ENCODE results near the gene RFX2. TPM values are rescaled to one million over a fixed set of nuclear protein-coding genes. Genes with fewer than 3 reads are reported as not detected.

The RFX2 gene
- total and polyA plus RNA-seq, 7 donors: 1.2 to 21.2 (median 14.3) TPM

DNA sequence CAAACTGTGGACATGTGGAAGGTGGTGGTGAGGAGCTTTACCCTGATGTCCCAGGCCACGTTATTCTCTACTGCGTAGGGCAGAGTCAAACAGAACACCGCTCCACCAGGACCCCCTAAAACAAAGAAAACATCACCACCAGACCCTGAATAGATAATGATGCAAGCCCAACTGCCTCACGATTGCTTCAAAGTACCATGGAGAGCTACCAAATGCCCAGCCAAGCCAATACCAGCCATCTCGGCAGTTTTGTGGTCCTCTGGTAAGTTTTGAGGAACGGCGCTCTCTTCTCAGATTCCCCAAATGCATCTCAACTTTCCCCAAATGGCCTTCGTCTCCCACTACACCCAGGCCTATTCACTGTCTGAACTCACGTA is 138.0 kb downstream of the RFX2 start:
- TF ChIP-seq POLR2A (IDR thresholded peaks at IDR 0.05) (no peak), CTCF (IDR thresholded peaks at IDR 0.05) (no peak)
- DNase-seq: no peak
- H3K4me3 ChIP-seq: no peak overlapping the region
- no peaks in the 10 kb centered on the region for H3K27me3 ChIP-seq
- no peaks in the 10 kb centered on the region for H3K9me3 ChIP-seq
- no peak overlapping the region for H3K27ac ChIP-seq
- H3K4me1 ChIP-seq: peaks cover 0 to 82% (median 71%) of the 10 kb centered on the region in 4 donors
- 88 to 90% methylated on average over 9 of the region's 9 CpGs for WGBS, 2 donors
- intact Hi-C loops (cut with DNase I): no loop called here
- H3K36me3 ChIP-seq: peaks cover 0 to 18% (median 2%) of the 10 kb centered on the region in 4 donors

DNA sequence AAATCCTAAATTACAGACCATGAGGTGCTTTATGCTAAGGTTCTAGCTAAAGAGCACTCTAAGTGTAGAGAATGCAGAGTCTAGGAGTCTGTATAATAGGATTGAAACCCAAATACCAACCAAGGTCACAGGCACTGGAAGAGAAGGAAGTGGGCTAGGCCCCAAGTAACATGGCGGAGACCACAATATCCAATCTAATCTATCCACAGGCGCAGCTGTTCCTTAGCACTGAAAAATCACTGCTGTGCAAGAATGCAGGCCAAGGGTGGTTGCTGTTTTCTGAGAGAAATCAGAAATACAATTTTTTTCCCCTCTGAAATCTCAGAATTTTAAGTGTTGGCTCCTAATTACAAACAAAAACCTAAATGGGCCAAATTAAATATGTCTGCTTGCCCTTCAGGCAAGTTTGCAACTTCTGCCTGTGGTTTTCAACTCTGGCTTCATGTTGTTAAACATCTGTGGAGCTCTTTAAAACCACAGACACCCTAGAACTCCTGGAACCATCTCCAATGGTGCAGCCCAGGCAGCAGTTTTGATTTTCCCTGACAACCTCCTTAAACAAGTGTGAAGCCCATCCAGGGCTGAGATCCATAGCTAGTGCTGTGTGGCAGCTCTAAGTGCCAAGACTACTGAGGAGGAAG is 138.5 kb downstream of the RFX2 start:
- Histone ChIP-seq H3K36me3 (peaks cover 0 to 18% (median 2%) of the 10 kb centered on the region in 4 donors), H3K4me1 (peaks cover 0 to 82% (median 71%) of the 10 kb centered on the region in 4 donors), H3K4me3 (no peak overlapping the region), H3K9me3 (no peaks in the 10 kb centered on the region), H3K27me3 (no peaks in the 10 kb centered on the region), H3K27ac (no peak overlapping the region)
- DNase-seq: no peak
- TF ChIP-seq EP300 (IDR thresholded peaks at IDR 0.05): no peak
- TF ChIP-seq POLR2A (IDR thresholded peaks at IDR 0.05): no peak
- no peak for TF ChIP-seq CTCF (IDR thresholded peaks at IDR 0.05)
- no peak for TF ChIP-seq POLR2AphosphoS5 (IDR thresholded peaks at IDR 0.05)
- intact Hi-C loops (cut with DNase I): no loop called here
- 87 to 94% methylated on average over 2 of the region's 2 CpGs for WGBS, 2 donors

DNA sequence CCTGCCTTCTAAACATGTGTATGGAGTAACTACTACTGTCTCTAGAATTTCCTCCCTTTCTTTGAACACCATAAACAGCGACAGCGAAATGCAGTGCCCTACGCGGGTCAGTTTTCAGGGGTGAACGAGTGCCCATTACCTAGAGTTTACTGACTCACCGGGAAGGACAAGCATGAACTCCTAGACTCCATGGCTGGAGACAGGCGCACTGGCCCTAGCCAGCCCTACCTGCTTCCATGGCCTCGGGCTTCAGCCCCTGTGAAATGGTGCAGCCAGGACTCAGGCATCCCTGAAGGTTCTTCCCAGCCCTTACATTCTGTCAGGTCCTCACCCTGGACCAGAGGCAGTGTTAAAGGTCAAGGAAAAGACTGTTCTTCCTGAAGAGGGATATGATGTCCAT is 140.8 kb downstream of the RFX2 start:
- DNase-seq: peak; percentile 50
- Histone ChIP-seq H3K27ac (peak overlapping the region in 1 of 4 donors; percentile 86), H3K4me1 (peaks cover 0 to 82% (median 71%) of the 10 kb centered on the region in 4 donors)

DNA sequence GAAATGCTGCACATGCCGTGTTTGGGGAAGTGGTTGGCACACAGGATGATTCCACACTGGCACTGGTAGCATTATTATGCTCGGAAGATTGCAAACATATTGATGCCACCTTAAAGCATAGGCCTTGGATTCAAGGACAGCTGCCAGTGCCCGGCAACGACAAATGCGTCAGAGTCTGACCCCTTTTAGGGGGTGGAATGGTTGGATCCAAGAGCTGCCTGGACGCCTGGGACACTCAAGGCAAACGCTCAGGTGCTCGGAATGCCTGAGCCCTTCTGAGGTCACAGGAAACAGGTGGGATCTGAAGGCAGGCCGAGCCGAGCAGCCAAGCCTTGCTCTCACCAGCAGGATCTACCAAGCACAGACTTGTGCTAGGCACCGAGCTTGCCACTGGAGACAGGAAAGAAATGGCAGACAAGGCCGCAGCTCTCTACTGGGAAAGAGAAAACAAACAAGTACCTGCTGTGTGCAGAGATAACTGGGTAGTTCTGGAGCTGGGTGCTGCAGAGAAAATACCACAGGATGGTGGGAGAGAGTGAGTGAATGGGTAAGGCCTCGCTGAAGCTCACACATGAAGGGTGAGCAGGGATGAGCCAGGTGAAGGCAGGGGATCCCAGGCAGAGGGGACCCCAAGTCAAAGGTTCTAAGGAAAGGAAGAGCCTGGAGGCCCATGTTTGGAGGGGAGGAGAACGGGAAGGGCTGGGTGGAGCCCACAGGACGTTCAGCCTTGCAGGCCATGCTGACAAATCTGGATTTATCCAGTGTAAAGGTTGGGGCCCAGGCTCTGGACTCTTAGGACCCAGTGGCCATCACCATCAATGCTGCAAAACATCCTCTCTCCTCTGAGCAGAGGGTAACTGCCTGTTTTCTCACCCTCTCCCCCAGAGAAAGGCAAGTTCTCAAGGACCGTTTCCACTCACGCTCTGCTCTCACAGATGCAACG is 141.6 kb downstream of the RFX2 start:
- peaks cover 0 to 11% (median 0%) of the 10 kb centered on the region in 4 donors for H3K36me3 ChIP-seq
- peak; percentile 60 for DNase-seq
- peaks cover 0 to 82% (median 70%) of the 10 kb centered on the region in 4 donors for H3K4me1 ChIP-seq
- H3K27me3 ChIP-seq: no peaks in the 10 kb centered on the region
- peak overlapping the region; percentile 71 to 89 (median 84) for H3K27ac ChIP-seq
- 40 to 66% methylated on average over 18 of the region's 18 CpGs for WGBS, 2 donors
- intact Hi-C loops (cut with DNase I): loop anchor here (5.0 kb wide), 1 partner anchor 166 kb away; no protein-coding TSS in a partner anchor
- TF ChIP-seq POLR2AphosphoS5 (IDR thresholded peaks at IDR 0.05) (no peak), EP300 (IDR thresholded peaks at IDR 0.05) (no peak), POLR2A (IDR thresholded peaks at IDR 0.05) (no peak), CTCF (IDR thresholded peaks at IDR 0.05) (no peak)
- H3K4me3 ChIP-seq: no peak overlapping the region
- no peaks in the 10 kb centered on the region for H3K9me3 ChIP-seq

More for the DNA sequence above, 140.8 kb downstream of the RFX2 start:
- 89 to 94% methylated on average over 8 of the region's 8 CpGs for WGBS, 2 donors
- intact Hi-C loops (cut with DNase I): loop anchor here (5.0 kb wide), 1 partner anchor 167 kb away; no protein-coding TSS in a partner anchor
- no peak overlapping the region for H3K4me3 ChIP-seq
- no peaks in the 10 kb centered on the region for H3K9me3 ChIP-seq
- TF ChIP-seq POLR2AphosphoS5 (IDR thresholded peaks at IDR 0.05) (no peak), POLR2A (IDR thresholded peaks at IDR 0.05) (no peak), CTCF (IDR thresholded peaks at IDR 0.05) (no peak), EP300 (IDR thresholded peaks at IDR 0.05) (no peak)
- no peaks in the 10 kb centered on the region for H3K27me3 ChIP-seq
- H3K36me3 ChIP-seq: peaks cover 0 to 18% (median 2%) of the 10 kb centered on the region in 4 donors
